Aorta (tissue), 5 donors: ENCODE measurements around the gene IRF8. TPM values are rescaled to one million over a fixed set of nuclear protein-coding genes. Genes with fewer than 3 reads are reported as not detected.
A peak's percentile ranks its signal among the peaks of the same experiment; 100 is the strongest.

Experiments used
- ATAC-seq: fragments of 200-7000 bp; cut with Tn5 transposase; one replicate; pipeline ENCODE4 v1.9.1; 2022; ENCODE audit warnings: moderate library complexity; ENCODE audit not compliant: low FRiP score
- DNase-seq, 2 donors: peaks; one replicate each; pipeline ENCODE4 v3.0.0-alpha.2; 2020
- H3K27ac ChIP-seq, 2 donors: one replicate each; pipeline ENCODE4 v1.5.1; 2013; ENCODE audit warnings: low read length in 2 of 2, mild to moderate bottlenecking in 2 of 2, moderate library complexity in 2 of 2, control low read depth in 1 of 2, inconsistent platforms in 1 of 2, low read depth in 1 of 2
- H3K27me3 ChIP-seq, 2 donors: one replicate each; pipeline ENCODE4 v1.6.1; 2013; ENCODE audit warnings: control low read depth in 1 of 2, low read length in 1 of 2, mild to moderate bottlenecking in 1 of 2, moderate library complexity in 1 of 2; ENCODE audit not compliant: insufficient read depth in 2 of 2, control insufficient read depth in 1 of 2
- H3K36me3 ChIP-seq, 2 donors: one replicate each; pipeline ENCODE4 v1.6.1; 2013; ENCODE audit warnings: control low read depth in 1 of 2, low read length in 1 of 2, mild to moderate bottlenecking in 1 of 2; ENCODE audit not compliant: insufficient read depth in 2 of 2, control insufficient read depth in 1 of 2
- H3K4me1 ChIP-seq, 2 donors: one replicate each; pipeline ENCODE4 v1.6.1; 2013; ENCODE audit warnings: low read length in 2 of 2, control low read depth in 1 of 2, mild to moderate bottlenecking in 1 of 2, moderate library complexity in 1 of 2; ENCODE audit not compliant: insufficient read depth in 2 of 2, control insufficient read depth in 1 of 2
- H3K4me3 ChIP-seq, 2 donors: one replicate each; pipeline ENCODE4 v1.5.1; 2013; ENCODE audit warnings: low read length in 2 of 2, control low read depth in 1 of 2, mild to moderate bottlenecking in 1 of 2
- H3K9me3 ChIP-seq: one replicate; pipeline ENCODE4 v1.6.1; 2013; ENCODE audit warnings: mild to moderate bottlenecking, low read length; ENCODE audit not compliant: control insufficient read depth
- WGBS, 2 donors: extraction: QIAGEN DNeasy Blood & Tissue Kit; methylation state at CpG; one replicate each; pipeline ENCODE4 v1.1.7; 2013; 5-methylcytosine and 5-hydroxymethylcytosine counted together
- intact Hi-C, 2 donors: fragments of 100-400 bp; cut with DNase I; formaldehyde crosslinking; loops; one replicate each; pipeline versions ENCODE4 v1.14.2 to v1.15.0; 2022
- polyA plus RNA-seq, 2 donors: library from polyadenylated mRNA; stranded (reverse); fragments of 200-250 nt; gene quantifications; one replicate each; pipeline ENCODE4 v1.2.3, GENCODE V29; 2013
- total RNA-seq, 2 donors: library from RNA; stranded (reverse); fragmentation: NEBNext Ultra II Directional; extraction: Animal tissue kit (Norgen Biotek cat#: 25700); gene quantifications; one replicate each; pipeline ENCODE4 v1.2.1, GENCODE V29; 2021
- donor health status: healthy with polysubstance abuse.
- donor health status: Bipolar disorder and iron deficiency.
- donor health status: DM: no; HTN: no; CAD: no.
- donor health status: DM: no; HTN: no; CAD: no.
- donor health status: DM: yes; HTN: yes; CAD: no.

Gene IRF8
- total and polyA plus RNA-seq, 4 donors, result 3.7 to 25.2 (median 12.9) TPM

DNA sequence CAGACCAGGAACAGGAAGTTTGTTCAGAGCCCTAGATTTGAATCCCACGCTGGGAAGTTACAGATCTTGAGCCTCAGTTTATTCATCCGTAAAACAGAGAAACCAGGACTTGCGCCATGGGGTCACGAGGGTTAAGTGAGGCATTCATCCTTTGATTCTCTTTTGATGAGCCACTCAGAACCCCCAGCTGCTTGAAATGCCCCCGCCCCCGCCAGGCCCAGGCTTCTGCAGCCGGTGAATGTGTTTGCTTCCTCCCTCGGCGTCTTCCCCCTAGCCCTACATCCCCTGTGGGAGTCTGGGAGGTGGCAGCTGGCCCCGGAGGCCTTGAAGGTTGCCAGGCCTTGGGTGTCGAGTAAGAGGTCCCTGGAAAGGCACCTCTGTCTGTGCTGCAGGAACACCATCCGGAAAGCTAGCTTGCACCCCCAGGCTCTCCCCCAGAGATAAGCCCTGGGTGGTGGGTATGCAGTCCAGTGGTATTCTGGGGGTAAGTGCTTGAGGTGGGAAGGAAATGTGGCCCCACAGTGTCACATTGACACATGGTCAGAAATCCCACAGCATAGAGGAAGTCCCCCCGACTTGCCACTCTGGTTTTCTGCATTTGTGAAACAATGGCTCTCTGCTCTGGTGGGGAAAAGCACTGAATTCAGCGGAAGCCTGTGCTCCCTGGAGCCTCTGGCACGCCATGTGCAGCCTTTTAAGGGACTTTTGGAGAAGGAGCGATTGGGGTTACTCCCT is 14.9 kb downstream of the IRF8 start:
- DNase-seq, result peak in 1 of 2 donors; percentile 72
- H3K27ac ChIP-seq, result no peak overlapping the region
- intact Hi-C loops, result no loop called here

DNA sequence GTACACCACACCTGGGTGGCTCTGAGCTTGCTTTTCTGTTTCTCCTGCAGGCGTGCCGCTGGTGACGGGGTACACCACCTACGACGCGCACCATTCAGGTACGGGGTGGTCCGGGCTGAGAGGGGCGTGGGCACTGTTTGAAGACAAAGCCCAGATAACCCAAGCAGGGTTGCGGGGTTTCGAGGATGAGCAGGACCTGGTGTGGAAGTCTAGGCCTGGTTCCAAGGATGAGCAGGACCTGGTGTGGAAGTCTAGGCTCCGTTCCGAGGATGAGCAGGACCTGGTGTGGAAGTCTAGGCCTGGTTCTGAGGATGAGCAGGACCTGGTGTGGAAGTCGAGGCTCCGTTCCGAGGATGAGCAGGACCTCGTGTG is 15.4 kb downstream of the IRF8 start:
- no peaks in the 10 kb centered on the region for H3K36me3 ChIP-seq
- 97% methylated on average over 17 of the region's 17 CpGs for WGBS, 2 donors
- no peak for ATAC-seq
- no peaks in the 10 kb centered on the region for H3K9me3 ChIP-seq
- H3K4me3 ChIP-seq, result no peak overlapping the region
- H3K27ac ChIP-seq, result no peak overlapping the region
- H3K27me3 ChIP-seq, result no peaks in the 10 kb centered on the region
- DNase-seq, result peak in 1 of 2 donors; percentile 62
- H3K4me1 ChIP-seq, result no peaks in the 10 kb centered on the region
- intact Hi-C loops, result no loop called here

More for the DNA sequence above, 14.9 kb downstream of the IRF8 start:
- Histone ChIP-seq H3K36me3 (no peaks in the 10 kb centered on the region), H3K9me3 (no peaks in the 10 kb centered on the region), H3K4me3 (no peak overlapping the region), H3K4me1 (no peaks in the 10 kb centered on the region), H3K27me3 (no peaks in the 10 kb centered on the region)
- WGBS, 2 donors, result 90% methylated on average over 15 to 16 of the region's 16 CpGs
- ATAC-seq, result no peak

- H3K36me3 ChIP-seq, result no peaks in the 10 kb centered on the region
- DNase-seq, result peak in 1 of 2 donors; percentile 69
- H3K27ac ChIP-seq, result no peak overlapping the region
- no peak overlapping the region for H3K4me3 ChIP-seq
- 93 to 94% methylated on average over 20 of the region's 20 CpGs for WGBS, 2 donors
- no peaks in the 10 kb centered on the region for H3K9me3 ChIP-seq
- intact Hi-C loops, result no loop called here
- no peak for ATAC-seq
- no peaks in the 10 kb centered on the region for H3K4me1 ChIP-seq
- H3K27me3 ChIP-seq, result no peaks in the 10 kb centered on the region
Observed at GRCh38 chr16:85915125-85915845, 16.3 kb downstream of the IRF8 start.

DNA sequence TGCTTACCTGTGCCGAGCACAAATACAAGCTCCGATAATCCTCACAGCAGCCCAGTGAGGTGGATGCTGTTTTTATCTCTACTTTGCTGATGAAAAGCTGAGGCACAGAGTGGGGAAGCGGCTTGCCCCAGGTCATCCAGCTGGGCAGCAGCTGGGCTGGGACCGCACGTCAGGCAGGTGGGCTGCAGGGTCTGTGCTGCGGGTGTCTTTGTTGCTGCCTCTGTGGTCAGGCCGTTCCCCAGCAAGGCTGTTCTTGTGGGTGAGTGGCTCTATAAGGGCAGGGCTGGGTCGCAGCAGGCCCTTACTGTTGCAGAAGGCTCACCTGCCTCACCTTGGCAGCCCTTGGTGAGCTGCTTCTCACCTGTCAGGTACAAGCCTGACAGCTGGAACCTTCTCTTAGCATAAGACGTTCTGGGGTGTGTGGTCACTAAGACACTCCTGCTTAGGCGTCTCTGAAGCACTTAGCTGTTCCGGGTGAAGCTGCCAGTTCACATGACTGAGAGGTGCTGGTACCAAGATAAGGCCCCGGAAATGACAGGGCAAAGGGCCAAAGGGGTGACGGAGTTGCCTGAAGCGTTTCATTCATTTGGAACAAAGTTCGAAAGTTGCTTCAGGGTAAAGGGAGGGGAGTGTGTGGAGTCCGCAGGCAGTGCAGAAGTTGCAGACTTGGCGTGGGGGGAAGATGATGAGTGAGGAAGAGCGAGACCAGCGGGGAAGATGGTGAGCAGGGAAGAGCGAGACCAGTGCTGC is 17.4 kb downstream of the IRF8 start:
- Histone ChIP-seq H3K4me3 (no peak overlapping the region), H3K36me3 (no peaks in the 10 kb centered on the region), H3K27me3 (no peaks in the 10 kb centered on the region), H3K9me3 (no peaks in the 10 kb centered on the region), H3K27ac (no peak overlapping the region), H3K4me1 (no peaks in the 10 kb centered on the region)
- whole genome bisulfite sequencing, 2 donors, result 47 to 48% methylated on average over 20 of the region's 20 CpGs
- intact Hi-C loops, result no loop called here
- DNase-seq (peak in 1 of 2 donors; percentile 53), ATAC-seq (no peak)

DNA sequence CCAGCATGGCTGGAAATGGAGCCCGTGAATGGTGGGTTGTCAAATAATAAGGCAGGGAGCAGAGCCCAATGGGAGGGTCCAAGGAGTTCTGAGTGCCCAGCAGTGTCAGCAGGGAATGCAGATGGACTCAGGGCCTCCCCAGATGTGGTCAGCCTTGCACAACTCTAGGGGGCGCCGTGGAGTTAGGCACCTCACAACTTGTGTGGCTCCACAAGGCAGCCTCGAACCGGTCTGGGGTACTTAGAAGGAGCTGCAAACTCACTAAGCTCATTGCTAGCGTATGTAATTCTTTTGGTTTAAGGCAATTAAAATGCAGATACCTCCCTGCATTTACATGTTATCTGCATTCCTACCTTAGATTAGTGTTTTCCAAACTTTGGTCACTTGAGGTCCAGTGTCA is 18.1 kb downstream of the IRF8 start:
- no peaks in the 10 kb centered on the region for H3K4me1 ChIP-seq
- ATAC-seq (no peak), DNase-seq (peak in 1 of 2 donors; percentile 56)
- no peak overlapping the region for H3K27ac ChIP-seq
- intact Hi-C loops, result no loop called here
- H3K4me3 ChIP-seq, result no peak overlapping the region
- H3K27me3 ChIP-seq, result no peaks in the 10 kb centered on the region
- H3K36me3 ChIP-seq, result no peaks in the 10 kb centered on the region
- 77 to 83% methylated on average over 6 of the region's 6 CpGs for WGBS, 2 donors
- H3K9me3 ChIP-seq, result no peaks in the 10 kb centered on the region

DNA sequence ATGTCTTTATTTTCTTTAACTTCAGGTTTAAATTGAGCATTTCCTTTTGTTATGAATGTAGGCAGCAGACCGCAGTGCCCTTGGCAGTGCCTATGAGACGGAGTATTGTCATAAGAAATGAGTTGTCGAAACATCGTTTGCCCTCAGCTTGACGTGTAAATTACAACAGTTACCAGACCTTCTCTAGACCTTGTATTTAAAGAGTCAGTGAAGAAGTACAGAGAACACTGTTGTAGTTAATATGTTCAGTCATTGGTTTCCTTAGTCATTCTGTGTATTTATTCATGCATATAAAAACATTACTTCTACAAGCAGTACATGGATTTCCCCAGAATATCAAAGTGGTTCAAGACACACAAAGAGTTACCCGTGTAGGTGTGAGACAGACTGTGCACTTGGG is 19.0 kb downstream of the IRF8 start:
- Histone ChIP-seq H3K36me3 (no peaks in the 10 kb centered on the region), H3K4me1 (no peaks in the 10 kb centered on the region), H3K4me3 (no peak overlapping the region), H3K27ac (no peak overlapping the region), H3K27me3 (no peaks in the 10 kb centered on the region), H3K9me3 (no peaks in the 10 kb centered on the region)
- WGBS, 2 donors, result 39 to 59% methylated on average over 6 of the region's 6 CpGs
- ATAC-seq (no peak), DNase-seq (no peak)
- intact Hi-C loops, result no loop called here

DNA sequence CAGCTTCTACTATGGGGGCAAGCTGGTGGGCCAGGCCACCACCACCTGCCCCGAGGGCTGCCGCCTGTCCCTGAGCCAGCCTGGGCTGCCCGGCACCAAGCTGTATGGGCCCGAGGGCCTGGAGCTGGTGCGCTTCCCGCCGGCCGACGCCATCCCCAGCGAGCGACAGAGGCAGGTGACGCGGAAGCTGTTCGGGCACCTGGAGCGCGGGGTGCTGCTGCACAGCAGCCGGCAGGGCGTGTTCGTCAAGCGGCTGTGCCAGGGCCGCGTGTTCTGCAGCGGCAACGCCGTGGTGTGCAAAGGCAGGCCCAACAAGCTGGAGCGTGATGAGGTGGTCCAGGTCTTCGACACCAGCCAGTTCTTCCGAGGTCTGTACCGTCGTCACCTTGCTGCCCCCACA is 19.5 kb downstream of the IRF8 start:
- Histone ChIP-seq H3K9me3 (no peaks in the 10 kb centered on the region), H3K27me3 (no peaks in the 10 kb centered on the region), H3K4me3 (no peak overlapping the region), H3K4me1 (no peaks in the 10 kb centered on the region), H3K36me3 (no peaks in the 10 kb centered on the region), H3K27ac (no peak overlapping the region)
- intact Hi-C loops, result no loop called here
- ATAC-seq (peak; percentile 16), DNase-seq (peak in 1 of 2 donors; percentile 61)
- WGBS, 2 donors, result 95 to 97% methylated on average over 30 of the region's 30 CpGs

- Histone ChIP-seq H3K9me3 (no peaks in the 10 kb centered on the region), H3K36me3 (no peaks in the 10 kb centered on the region), H3K4me1 (no peaks in the 10 kb centered on the region), H3K4me3 (no peak overlapping the region), H3K27ac (no peak overlapping the region), H3K27me3 (no peaks in the 10 kb centered on the region)
- ATAC-seq (no peak), DNase-seq (peak in 1 of 2 donors; percentile 39)
- intact Hi-C loops, result no loop called here
- WGBS, 2 donors, result 88 to 90% methylated on average over 29 of the region's 29 CpGs
Observed at GRCh38 chr16:85919271-85920267, 20.6 kb downstream of the IRF8 start.
